NCI-H2196 treated with DMSO at 0.1 percent for 48 hours (cell line): Measurements from ENCODE around the gene IPCEF1.
"Not testable (repeated sequence)": the region's sequence is repeated elsewhere in the genome, so short reads cannot be mapped to it uniquely, and the experiment has no call there.

Source experiments
- DNase-seq: peaks from one replicate; lab custom pipeline; 2025; ENCODE audit not compliant: unreplicated experiment; lab: John Stamatoyannopoulos, UW

IPCEF1 gene

DNA sequence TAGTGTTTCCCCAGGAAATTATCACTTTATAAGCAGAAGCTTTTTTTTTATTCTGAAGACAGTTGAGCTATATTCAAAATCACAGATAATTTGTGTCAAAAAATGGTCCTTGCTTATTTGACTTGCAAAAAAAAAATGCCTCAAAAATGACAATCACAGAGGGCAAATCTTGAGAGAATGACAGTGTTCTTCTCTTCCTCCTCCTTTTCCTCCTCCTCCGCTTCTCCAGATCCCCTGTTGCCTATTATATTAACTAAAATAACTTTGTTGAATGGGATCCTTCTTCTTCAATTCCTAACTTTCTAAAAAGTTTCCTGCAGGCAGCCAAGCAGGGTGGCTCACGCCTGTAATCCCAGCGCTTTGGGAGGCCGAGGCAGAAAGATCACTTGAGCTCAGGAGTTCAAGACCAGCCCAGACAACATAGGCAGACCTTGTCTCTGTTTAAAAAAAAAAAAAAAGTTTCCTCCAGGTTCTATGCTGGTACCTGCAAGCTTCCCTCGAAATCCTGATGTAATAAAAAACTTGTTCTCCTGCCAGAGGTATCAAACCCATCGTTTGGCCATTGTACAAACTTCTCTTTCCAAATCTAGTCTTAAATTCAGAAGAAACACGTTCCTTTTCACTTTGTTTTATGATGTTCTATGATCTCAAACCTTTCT lies 128.6 kb downstream of the IPCEF1 start:
- no peak for DNase-seq

DNA sequence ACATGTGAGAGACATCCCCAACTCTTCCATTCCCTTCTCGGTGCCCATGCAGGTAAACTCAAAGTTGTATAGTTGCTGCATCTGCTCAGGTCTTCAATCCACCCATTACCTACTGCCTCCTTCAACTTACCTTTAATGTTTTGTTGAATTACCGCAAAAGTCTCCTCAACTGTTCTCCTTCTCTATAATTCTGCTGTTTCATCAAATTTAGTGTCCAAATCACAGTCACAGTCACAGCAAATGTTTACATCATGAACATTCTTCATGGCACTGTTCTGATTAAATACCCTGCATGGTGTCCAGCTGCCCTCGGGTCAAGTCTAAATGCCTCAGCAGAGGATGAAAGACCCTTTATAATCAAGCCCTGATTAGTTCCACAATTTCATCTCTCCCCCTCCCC lies 130.1 kb downstream of the IPCEF1 start:
- DNase-seq = no peak

DNA sequence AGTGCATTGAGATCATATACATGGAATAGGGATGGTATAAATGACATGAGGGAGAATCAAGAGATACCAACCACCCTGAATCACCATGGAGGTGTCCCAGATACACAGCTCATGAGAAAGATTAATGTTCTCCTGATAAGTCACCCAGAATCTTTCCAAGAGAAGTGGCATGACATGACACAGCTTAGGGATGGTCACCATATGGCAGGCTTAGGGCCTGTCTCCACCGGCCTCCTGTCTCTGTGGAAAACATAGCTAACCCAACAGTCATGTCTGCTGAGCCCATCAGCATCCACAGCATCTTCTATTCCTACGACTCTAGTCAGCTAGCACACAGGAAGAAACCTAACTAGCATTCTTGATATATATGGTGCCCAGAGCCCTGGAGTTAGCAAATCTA lies 133.3 kb downstream of the IPCEF1 start:
- no peak for DNase-seq

DNA sequence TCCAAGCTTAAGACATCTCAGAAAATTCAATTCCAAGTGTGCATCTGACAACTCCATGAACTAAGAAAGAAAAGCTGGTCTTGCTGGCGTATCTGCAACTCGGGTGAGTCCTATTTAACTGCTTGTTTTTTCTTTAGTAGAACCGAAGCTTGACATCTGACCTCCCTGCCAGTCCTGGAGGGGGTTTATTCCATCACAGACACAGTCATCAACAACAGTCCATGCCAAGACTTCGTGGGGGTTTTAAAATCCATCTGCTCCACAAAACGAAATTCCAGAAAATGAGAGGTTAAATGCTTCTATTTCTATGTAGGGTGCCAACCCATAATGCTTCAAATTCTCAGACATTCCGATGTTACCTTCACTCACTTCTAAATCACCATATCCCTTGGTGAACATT lies 133.9 kb downstream of the IPCEF1 start:
- DNase-seq = no peak

DNA sequence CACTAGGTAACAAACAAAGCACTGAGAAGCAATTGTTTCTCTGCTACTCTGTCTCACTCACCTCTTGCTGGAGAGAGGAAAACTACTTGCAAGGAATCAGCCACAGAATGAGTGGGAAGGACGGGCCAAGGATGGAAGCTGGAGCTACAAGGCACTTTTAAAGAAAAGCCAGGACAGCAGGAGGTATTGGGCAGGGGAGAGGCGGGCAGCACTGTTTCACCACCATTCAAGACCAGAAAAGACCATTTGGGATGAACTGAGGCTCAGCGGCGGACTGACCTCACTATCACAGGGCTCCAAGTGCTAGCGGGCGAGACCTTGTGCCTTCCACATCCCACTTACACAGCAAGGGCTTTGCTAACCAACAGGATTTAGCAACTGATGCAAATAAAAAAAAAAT lies 137.4 kb downstream of the IPCEF1 start:
- DNase-seq = no peak

DNA sequence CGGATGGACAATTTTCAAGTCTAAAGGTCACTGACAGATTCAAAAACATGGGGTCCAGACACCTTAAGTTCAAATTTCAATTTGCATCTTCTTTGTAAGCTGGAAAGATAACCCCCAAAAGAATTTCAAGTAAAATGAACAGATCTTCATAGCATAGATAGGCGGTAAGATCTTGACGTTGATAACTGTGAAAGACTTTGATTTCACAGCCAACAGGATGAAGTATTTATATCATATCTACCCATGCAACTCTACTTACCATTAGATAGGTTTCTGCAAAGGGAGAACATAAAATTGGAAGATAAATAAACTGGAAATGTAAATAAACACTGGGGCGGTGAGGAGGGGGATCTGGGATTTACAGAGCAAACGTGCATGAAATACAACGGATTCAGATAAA lies 137.8 kb downstream of the IPCEF1 start:
- no peak for DNase-seq

DNA sequence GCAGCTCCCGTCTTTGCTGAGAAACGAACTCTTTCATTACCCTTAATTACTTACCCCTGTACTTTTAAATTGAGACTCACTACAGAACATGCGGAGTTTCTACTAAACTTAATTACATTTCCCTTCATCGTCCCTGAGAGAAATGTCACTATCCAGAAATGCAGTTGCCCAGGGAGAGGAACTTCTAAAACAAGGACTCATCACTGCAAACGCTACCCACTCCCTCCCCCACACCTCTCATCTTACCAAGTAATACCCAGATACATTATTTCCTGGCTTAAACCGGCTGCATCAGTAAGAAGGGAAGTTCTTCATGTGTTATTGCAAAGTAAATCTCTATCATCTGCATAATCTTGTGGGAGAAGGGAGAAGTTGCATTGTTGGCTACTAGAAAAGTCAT lies 138.3 kb downstream of the IPCEF1 start:
- no peak for DNase-seq

DNA sequence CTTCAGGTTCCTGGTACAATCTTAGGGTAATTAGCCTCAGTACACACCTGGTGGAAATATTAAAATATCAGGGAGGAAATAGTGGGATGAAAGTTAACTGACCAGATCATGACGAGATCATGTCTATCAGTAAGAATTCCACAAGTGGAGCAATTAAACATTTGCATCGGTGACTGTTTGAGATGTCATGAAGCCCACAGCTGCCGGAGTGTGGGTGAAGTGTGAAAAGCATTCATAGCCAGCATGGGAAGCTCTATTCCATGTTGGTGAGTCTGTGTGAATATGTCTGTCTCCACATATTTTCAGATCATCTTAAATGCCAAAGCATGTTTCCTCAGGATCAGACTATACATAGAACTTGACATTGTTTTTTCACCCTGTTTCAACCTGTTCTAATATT lies 142.8 kb downstream of the IPCEF1 start:
- DNase-seq = no peak

DNA sequence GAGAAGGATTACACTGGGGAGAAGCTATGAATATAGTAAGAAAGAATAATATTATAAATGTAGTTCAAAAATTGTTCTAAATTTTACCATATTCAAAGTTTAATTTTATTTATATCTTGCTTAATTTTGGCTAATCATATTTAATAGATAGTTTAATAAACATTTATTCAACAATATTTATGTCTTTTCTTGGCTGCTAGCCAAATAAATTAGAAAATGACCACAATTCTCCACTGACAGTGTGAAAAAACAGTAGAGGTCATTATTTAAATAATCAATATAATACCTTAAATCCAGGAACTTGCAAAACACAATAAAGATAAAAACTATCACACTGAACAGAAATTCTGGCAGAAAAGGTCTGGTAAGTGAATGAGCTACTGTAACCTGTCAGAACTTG lies 145.9 kb downstream of the IPCEF1 start:
- no peak for DNase-seq

DNA sequence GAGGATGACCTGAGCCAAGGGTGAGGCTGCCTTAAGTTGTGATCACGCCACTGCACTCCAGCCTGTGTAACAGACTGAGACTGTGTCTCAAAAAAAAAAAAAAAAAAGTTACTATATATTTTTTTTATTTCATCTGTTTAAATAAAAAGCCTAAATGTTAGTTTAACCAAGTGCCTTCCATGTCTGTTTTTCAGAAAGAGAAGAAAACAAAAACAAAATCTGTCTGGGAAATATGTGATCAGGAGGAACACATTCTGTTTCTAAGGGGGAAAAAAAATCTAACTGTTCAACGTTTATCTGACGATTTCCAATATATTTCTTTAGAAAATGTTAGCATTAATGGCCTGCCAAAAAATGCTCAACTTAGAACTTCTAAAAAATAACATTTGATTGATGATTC lies 147.0 kb downstream of the IPCEF1 start:
- no peak for DNase-seq

DNA sequence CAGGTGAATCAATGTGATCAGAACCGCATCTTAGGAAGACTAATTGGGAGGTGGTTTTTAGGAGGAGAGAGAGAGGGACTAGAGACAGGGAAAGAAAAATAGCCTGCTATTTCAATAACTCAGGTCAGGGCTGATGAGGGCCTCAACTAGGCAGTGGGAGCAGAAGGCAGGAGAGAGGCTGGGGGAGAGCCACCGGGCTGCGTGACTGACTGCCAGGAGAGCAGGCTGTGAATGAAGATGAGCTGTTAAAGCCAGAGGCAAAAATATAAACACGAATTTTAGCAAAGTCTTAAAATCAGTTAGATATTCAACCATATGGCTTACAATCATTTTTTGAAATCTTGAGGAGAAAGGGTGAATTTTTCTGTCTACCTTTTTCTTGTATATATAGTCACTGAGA lies 149.6 kb downstream of the IPCEF1 start:
- no peak for DNase-seq

DNA sequence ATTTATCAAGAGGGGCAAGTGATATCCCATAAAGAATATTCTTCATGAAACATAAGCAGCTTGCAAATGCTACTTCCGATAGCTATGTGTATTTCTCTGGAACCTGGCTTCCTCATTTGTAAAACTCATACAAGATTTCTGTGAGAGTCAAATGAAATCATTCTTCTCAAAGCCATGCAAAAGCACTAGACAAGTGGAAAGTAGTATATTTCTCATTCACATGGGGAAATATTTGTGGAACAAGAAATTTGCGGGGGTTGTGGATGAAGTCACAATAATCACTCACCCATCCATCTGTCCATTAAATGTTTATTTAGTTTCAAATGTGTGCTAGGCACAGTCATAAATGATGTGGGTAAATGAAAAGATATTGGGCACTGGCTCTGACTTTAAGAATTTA lies 150.5 kb downstream of the IPCEF1 start:
- DNase-seq = no peak

DNA sequence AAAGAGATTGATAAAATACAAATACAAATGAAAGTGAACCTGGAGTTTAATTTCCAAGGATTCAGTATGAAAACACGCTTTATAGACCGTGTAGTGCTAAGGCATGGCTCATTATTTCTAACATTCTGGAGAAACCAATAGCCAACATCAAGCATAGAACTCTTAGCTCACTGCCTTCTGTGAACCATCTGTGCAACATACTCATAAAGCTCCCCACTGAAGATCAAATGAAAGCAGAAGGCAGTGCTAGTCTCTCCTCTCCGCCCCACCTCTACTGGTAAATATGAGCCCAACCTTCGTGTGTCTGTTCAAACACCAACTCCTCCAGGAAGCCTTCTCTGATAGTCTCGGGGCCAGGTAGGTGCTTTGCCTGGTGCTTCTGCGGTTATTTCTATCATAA lies 153.6 kb downstream of the IPCEF1 start:
- DNase-seq = no peak

DNA sequence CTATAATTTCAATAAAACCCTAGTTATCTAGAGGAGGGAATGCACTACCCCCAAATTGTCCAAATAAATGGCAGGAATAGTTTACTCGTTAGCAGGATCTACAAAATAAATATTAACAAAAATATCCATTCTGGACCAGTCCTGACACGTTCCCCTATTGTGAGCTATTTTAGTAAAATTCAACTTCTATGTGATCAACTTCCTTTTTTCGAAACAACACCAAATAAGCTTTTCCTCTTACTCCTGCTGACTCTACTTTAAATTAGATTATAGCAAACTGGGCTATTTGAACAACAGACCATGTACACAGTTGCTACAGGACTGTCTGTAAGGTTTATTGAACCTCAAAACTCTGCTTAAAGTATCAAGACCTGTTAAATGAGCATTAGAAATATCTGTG lies 154.3 kb downstream of the IPCEF1 start:
- DNase-seq = no peak

DNA sequence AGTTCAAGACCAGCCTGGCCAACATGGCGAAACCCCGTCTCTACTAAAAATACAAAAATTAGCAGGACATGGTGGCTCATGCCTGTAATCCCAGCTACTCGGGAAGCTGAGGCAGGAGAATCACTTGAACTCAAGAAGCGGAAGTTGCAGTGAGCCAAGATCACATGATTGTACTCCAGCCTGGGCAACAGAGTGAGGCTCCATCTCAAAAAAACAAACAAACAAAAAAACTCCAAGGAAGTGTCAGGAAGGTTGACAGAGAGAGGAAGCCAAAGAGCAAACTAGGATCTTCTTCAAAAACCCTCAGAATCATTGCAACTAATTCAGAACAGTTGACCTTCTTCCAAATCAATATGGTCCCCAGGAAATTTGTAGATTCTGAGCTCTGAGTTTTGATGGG lies 154.9 kb downstream of the IPCEF1 start:
- not testable (repeated sequence) for DNase-seq

DNA sequence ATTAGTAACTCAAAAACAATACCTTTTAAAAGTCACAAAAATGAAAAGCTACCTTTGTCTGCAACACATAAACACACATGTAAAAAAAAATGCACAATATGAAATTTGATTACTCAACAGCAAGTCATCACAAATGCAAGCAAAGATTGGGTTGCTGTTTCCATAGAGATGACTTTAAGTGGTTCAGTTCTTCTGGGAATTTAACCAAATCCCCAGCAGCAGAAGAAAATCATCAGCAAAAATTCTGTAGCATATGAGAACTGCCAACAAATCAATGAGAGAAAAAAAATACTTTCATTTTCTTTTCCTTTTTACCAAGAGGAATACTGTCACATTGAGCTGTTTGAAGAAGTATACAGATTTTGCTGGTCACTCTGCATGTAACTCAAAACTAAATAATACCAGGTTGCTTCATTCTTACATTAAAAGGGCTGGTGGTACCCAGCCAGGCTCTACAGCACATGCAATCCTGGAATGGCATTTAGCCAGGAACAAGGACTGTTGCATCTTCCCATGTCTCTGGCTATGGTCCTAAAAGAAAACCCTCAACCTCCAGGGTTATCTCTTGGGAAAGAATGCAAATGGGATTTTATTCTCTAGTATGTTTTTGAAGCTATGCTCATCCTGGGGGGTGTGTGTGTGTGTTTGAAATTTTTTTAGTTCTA lies 159.3 kb downstream of the IPCEF1 start:
- no peak for DNase-seq

DNA sequence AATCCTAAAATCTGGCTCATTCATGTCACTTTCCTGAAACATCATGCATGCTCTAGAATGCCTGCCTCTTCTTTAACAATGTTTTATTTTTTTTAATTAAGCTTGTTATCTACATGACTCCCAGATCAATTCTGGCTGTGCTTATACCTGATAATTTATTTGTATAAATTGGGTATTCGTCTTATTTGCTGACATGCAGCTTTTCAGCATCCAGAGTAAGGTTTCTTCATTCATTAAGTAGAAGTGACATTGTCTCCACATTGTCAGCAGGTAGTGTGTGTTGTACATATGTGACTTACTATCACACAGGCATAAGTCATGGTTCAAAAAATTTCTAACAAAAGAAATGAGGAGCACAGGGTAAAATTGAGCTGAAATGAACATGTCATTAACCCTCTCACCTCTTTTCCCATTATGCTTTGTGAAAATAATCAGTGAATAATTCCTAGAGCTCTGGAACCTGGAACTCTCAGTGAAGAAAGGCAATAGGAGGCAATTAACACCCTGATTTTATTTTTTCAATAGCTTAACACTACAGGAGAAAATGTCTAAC lies 160.2 kb downstream of the IPCEF1 start:
- no peak for DNase-seq

DNA sequence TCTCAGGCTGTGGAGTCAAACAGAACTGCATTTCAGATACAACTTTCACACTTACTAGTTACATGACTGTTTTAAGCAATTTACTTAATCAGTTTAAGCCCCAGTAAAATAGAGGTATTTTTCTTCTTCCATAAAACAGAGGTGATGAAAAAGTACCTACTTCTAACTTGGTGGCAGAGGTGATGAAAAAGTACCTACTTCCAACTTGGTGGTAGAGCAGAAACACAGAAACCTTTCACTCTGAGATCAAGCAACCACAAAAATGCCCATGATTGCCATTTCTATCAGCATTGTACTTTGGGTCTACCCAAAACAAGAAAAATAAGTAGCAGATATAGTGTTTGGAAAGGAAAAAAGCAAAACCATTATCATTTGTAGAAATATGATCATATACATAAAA lies 168.9 kb downstream of the IPCEF1 start:
- DNase-seq = no peak

DNA sequence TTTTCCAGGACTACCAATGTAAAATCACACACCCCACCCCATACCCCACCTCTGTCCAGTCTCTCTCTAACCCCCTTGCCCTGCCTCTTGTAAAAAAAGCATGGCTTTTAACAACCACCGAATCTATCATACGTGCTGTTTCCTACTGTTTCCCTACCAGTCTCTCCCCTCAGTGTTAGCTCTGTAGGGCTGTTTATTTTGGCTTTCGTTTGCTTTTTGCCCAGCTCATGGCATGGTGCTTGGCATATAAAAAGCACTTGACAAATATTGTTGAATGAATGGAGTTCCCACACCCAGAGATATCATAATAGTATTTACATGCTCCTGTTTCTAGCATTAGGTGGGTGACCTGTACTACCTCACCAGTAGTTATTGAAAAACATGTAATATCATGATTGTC lies 169.4 kb downstream of the IPCEF1 start:
- no peak for DNase-seq

DNA sequence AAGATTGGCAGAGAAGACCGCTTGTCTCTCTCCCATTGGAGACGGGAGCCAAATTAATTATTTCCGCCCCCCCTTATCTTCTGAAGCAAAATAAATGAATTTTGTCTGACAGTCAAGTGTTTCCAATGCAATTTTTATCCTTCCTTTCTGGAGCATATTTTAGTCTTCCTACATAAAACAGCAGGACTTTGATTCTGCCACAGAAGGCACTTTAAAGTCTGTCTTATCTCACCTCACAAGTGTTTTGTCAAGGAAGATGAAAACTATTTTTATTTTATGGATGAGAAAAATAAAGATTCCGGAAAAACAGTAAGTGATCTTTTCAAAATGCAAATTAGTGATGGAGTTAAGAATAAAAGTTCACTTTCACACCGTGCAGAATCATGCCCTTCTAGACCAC lies 177.2 kb downstream of the IPCEF1 start:
- DNase-seq = no peak

DNA sequence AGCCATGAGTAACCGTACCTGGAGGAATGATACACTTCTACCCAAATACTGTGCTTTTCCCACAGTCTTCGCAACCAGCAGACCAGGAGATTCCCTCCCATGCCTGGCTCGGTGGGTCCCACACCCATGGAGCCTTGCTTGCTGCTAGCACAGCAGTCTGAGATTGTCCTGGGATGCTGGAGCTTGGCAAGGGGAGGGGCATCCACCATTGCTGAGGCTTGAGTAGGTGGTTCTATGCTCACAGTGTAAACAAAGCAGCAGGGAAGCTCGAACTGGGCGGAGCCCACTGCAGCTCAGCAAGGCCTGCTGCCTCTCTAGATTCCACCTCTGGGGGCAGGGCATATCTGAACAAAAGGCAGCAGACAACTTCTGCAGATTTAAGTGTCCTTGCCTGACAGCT lies 184.2 kb downstream of the IPCEF1 start:
- DNase-seq = not testable (repeated sequence)

DNA sequence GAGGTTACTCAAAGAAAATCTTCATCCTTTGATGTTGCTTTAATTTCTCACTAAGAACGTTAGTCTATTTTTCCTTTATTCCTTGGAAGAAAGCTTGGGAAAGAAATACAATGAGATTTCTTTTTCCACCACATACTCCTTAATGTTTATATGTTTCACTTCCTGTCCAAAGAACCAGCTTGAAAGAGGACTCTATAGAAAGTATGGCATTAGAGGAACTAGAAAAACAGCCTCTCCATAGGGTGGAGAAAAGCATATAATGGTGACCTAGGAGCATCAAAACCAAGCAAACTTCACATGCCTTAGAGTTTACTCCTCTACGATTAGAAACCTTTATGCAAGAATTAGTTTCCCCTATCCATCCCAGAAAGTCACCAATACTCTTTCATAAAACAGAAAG lies 186.5 kb downstream of the IPCEF1 start:
- DNase-seq = no peak
